Fibroblast of skin of left biceps (primary cell): ENCODE data around the gene TUBA3C.
"Not testable (repeated sequence)": the region's sequence is repeated elsewhere in the genome, so short reads cannot be mapped to it uniquely, and the experiment has no call there.

ENCODE experiments used
- DNase-seq, 2 experiments: peaks; one replicate each; pipeline ENCODE4 v3.0.0-alpha.2; 2013; ENCODE audit warnings: low read depth in 2 of 2

The TUBA3C gene

GRCh38 chr13:19181621-19182485 lies at the start of gene TUBA3C:
Gene TUBA3C (minus strand): TSS chr13:19181824. CDS start chr13:19181747, 77 bp downstream.
- DNase-seq: no peak

- not testable (repeated sequence) for DNase-seq
Measured at GRCh38 chr13:19207413-19207812, 25.8 kb upstream of the TUBA3C start.

DNA sequence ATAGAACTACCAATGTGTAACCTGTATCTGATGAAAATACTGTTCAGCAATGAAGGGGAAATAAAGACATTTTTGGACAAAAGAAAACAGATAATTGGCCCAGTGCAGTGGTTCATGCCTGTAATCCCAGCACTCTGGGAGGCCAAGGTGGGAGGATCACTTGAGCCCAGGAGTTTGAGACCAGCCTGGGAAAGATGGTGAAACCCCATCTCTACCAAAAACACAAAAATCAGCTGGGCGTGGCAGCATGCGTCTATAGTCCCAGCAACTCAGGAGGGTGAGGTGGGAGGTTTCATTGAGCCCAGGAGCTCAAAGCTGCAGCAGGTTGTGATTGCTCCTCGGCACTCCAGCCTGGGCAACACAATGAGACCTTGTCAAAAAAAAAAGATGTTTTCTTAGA lies 11.0 kb upstream of the TUBA3C start:
- DNase-seq: not testable (repeated sequence)

DNA sequence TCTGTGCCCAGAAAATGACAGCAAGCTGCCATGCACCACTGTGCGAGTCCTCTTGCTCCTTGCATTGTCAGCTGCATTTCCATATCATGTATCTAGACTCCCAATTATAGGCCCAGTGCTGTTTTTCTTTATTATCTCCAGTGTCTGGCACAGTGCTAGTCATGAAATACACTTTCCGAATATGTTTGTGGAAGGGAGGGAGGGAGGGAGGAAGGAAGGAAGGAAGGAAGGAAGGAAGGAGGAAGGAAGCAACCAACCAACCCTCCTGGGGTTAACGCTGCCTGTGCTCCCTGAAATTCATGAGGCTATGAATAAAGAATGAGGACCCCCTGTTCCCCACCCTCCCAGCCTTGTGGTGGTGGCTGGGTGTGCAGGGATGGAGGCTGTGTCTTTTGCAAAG lies 8.3 kb upstream of the TUBA3C start:
- DNase-seq: not testable (repeated sequence)

DNA sequence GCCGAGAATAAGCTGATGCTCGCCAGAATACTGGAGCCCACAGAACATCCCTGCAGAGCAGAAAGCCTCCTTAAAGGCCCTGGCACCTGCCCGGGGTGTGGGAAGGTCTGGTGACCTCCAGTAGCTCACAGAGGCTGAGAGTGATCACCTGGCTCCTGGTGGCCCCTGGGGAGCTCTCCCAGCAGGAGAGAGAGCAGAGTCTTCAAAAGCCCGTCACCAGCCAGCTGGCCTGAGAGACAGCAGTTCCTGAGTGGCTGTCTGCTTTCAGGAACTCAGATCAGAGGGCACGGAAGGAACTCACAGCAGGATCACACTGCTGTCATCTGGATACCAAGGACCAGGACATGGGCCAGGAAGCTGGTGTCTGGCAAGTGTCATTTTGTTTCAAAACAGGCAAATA lies 7.7 kb upstream of the TUBA3C start:
- DNase-seq: not testable (repeated sequence)

DNA sequence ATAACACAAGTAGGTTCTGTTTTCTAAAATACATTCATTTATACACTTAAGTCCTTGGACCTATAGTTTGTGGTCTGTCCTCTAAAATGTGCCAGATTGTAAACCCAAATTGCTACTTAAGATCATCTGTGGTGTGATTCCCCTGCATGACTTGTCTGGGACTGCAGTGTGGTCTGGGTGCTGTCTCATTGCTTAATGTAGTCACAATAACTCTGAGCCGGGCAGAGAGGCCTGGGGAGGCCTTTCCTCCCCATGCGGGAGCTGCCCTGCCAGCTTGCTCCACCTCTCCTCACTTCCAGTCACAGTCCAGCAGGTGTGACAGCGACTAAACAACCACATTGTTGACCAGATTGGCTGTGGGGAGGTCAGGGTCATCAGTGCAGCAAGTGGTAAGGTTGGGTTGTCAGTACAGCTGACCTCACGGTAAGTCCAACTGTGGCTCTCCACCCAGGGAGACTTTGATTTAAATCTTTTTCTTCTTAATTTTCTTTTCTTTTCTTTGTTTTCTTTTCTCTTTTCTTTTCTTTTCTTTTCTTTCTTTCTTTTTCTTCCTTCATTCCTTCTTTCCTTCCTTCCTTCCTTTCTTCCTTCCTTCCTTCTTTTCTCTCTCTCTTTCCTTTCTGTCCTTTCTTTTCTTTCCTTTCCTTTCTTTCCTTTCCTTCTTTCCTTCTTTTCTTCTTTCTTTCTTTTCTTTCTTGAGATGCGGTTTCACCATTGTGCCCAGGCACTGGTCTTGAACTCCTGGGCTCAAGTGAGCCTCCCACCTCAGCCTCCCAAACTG lies 4.4 kb upstream of the TUBA3C start:
- DNase-seq: no peak

- DNase-seq: no peak
Measured at GRCh38 chr13:19185086-19185864, 3.7 kb upstream of the TUBA3C start.

GRCh38 chr13:19184176-19184575 lies 2.6 kb upstream of the TUBA3C start:
- no peak for DNase-seq

DNA sequence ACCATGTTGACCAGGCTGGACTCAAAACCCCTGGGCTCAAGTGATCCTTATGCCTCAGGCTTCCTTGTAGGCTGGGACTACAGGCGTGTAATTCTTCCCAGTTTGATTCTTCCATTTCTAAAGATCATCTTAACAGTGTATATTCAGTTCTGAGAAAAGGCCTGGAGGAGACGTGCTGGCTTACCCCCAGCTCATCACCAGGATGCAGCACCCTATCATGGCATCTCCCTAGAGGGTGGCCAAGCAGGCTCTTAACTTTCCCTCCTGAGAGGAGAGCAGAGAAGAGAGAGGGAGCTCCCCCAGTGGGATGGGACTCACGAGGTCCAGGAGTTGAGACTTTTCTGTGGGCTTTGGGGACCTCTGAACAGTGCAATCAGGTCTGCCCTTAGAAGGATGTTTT lies 2.1 kb upstream of the TUBA3C start:
- no peak for DNase-seq

- DNase-seq: no peak
Measured at GRCh38 chr13:19182536-19182935, 912 bp upstream of the TUBA3C start.

DNA sequence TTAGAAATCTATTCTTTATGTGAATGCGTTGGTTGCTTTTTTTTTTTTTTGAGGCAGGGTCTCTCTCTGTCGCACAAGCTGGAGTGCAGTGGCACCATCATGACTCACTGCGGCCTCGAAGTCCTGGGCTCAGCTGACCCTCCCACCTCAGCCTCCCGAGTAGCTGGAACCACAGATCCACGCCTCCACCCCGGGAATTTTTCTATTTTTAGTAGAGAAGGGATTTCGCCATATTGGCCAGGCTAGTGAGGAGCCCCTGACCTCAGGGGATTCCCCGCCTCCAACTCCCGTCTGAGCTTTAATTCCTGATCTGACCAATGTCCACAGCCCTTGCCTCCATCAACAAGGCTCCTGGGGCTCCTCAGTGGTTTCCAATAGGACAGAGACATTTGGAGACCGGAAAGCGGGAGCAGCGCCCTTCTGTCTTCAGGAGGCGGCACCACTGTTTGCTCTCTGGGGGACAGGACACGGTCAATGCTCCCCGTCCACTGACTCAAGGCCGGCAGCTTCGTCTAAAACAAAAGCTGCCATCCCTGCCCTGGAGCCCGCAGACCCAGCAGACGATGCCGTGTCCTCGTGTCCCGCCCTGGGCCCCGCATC lies 503 bp downstream of the TUBA3C start:
- no peak for DNase-seq

GRCh38 chr13:19179916-19180315 lies 1.7 kb downstream of the TUBA3C start:
- no peak for DNase-seq

GRCh38 chr13:19178901-19179593 lies 2.6 kb downstream of the TUBA3C start:
- DNase-seq: no peak

GRCh38 chr13:19176981-19177776 lies 4.4 kb downstream of the TUBA3C start:
- not testable (repeated sequence) for DNase-seq

DNA sequence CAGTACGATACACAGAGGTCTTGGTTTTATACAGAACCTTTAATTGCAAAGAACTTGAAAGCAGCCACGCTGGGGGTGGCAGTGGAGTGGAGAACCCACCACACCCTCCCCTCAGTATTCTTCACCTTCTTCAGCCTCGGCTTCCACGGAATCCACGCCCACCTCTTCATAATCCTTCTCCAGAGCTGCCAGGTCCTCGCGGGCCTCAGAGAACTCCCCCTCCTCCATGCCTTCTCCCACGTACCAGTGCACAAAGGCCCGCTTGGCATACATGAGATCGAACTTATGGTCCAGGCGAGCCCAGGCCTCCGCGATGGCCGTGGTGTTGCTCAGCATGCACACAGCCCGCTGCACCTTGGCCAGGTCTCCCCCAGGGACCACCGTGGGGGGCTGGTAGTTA lies 7.9 kb downstream of the TUBA3C start:
- DNase-seq: no peak

DNA sequence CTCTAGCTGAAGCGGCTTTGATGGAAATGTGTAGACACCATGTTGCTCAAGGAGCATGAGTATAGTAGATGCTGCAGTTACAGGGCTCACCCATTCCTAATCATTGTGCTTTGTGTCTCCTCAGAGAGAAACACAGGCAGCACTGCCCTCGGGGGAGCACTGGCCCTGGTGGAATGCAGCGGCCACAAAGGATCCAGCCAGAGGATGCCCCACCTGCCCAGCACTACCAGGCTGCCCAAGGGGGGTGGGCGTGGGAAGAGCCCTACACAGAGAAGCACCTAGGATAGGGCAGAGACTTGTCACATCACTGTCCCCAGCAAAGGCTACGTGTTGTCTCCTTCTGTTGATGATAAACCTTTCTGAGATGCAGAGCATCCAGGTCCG lies 9.0 kb downstream of the TUBA3C start:
- DNase-seq: no peak

DNA sequence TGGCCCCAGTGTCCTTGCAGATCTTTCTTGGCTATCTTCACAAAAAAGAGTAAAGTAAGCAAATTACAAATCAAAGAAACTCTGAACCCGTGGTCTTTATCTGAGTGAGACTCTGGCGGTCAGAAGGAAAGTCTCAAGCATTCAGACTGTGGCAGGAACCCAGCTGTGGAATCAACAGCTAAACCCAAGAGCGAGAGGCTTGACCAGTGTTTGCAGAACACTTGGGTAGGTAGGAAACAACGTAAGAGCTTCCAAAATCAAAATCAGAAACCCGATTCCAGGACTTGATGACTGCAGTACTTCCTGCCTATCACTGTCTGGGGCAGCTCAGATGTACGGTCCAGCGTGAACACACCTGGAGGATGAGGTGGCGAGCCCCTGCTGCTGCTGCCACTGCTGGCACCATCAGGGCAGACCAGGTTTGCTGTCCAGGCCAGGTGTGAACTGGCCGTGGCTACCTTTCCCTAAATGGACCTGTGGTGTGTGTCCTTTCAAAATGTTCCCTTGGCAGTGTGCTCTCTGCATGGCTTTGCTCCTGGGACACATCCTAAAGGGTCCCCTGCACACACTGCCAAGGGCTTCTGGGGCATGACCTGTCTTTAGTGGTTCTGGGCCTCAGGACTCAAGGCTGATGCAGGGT lies 9.5 kb downstream of the TUBA3C start:
- no peak for DNase-seq

GRCh38 chr13:19171563-19171962 lies 10.1 kb downstream of the TUBA3C start:
- DNase-seq: no peak

GRCh38 chr13:19169991-19170390 lies 11.6 kb downstream of the TUBA3C start:
- no peak for DNase-seq

DNA sequence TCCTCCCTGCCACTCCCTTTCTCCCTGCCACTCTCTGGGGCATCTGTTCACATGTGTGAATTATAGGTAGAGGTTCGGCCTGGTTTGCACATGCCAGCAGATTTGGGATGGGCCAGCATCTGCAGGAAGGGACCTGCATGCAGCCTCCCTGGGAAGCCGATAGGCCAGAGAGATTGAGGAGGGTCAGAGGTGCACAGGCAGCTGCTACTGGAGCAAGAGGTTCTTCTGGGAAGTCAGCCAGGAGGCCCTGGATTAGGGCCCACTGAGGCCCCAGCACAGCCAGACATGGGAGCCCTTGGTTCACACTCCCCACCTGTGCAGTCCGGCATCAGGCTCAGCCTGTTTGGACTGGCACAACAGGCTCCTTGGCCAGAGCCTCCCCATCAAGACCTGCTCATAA lies 12.1 kb downstream of the TUBA3C start:
- no peak for DNase-seq
